Mucosa of rectum (tissue), 2 donors: ENCODE results near the gene BRSK1.
A peak's percentile ranks its signal among the peaks of the same experiment; 100 is the strongest.

ENCODE experiments used
- H3K27ac ChIP-seq, 2 donors: one replicate each; pipeline ENCODE4 v1.7.0; 2013; ENCODE audit warnings: inconsistent platforms in 2 of 2, low read depth in 2 of 2, low read length in 2 of 2
- H3K27me3 ChIP-seq, 2 donors: one replicate each; pipeline ENCODE4 v1.7.0; 2013; ENCODE audit warnings: low read length in 2 of 2; ENCODE audit not compliant: control insufficient read depth in 2 of 2, insufficient read depth in 2 of 2
- H3K36me3 ChIP-seq, 2 donors: one replicate each; pipeline ENCODE4 v1.7.0; 2013; ENCODE audit warnings: low read length in 2 of 2; ENCODE audit not compliant: control insufficient read depth in 2 of 2, insufficient read depth in 2 of 2
- H3K4me1 ChIP-seq, 2 donors: one replicate each; pipeline ENCODE4 v1.7.0; 2013; ENCODE audit warnings: low read length in 2 of 2, mild to moderate bottlenecking in 1 of 2; ENCODE audit not compliant: control insufficient read depth in 2 of 2, insufficient read depth in 2 of 2
- H3K4me3 ChIP-seq, 2 donors: one replicate each; pipeline ENCODE4 v1.7.0; 2013; ENCODE audit warnings: low read length in 2 of 2
- H3K9ac ChIP-seq, 2 donors: one replicate each; pipeline ENCODE4 v1.7.0; 2013; ENCODE audit warnings: low read length in 2 of 2, low read depth in 1 of 2, mild to moderate bottlenecking in 1 of 2
- H3K9me3 ChIP-seq, 2 donors: one replicate each; pipeline ENCODE4 v1.7.0; 2013; ENCODE audit warnings: low read length in 2 of 2; ENCODE audit not compliant: control insufficient read depth in 2 of 2
- donor health status: healthy.
- donor health status: Normal muscosa, but diverticular disease.

The BRSK1 gene

GRCh38 chr19:55253842-55254624 is 29.8 kb upstream of the BRSK1 start:
- Histone ChIP-seq H3K4me1 (peaks cover 51 to 57% of the 10 kb centered on the region in 2 donors), H3K36me3 (no peaks in the 10 kb centered on the region), H3K9ac (peak overlapping the region; percentile 52 to 75), H3K9me3 (no peaks in the 10 kb centered on the region), H3K27me3 (no peaks in the 10 kb centered on the region), H3K27ac (peak overlapping the region; percentile 59 to 87), H3K4me3 (peak overlapping the region; percentile 38 to 84)

- peaks cover 52 to 60% of the 10 kb centered on the region in 2 donors for H3K4me1 ChIP-seq
Measured at GRCh38 chr19:55254625-55254977, 29.2 kb upstream of the BRSK1 start.

GRCh38 chr19:55255618-55256423 is 28.0 kb upstream of the BRSK1 start:
- peak overlapping the region; percentile 1 to 87 for H3K27ac ChIP-seq

More at GRCh38 chr19:55254625-55254977, 29.2 kb upstream of the BRSK1 start:
- Histone ChIP-seq H3K9me3 (no peaks in the 10 kb centered on the region), H3K27ac (peak overlapping the region; percentile 59 to 87), H3K4me3 (peak overlapping the region; percentile 38 to 84), H3K36me3 (no peaks in the 10 kb centered on the region), H3K27me3 (no peaks in the 10 kb centered on the region), H3K9ac (peak overlapping the region; percentile 52 to 75)

GRCh38 chr19:55256562-55257460 is 27.0 kb upstream of the BRSK1 start:
- Histone ChIP-seq H3K9ac (peak overlapping the region; percentile 76 to 96), H3K27me3 (no peaks in the 10 kb centered on the region), H3K4me1 (peaks cover 35 to 46% of the 10 kb centered on the region in 2 donors), H3K9me3 (no peaks in the 10 kb centered on the region), H3K4me3 (peak overlapping the region; percentile 84 to 93), H3K36me3 (no peaks in the 10 kb centered on the region), H3K27ac (peak overlapping the region in 1 of 2 donors; percentile 96)

More at GRCh38 chr19:55255618-55256423, 28.0 kb upstream of the BRSK1 start:
- Histone ChIP-seq H3K27me3 (no peaks in the 10 kb centered on the region), H3K36me3 (no peaks in the 10 kb centered on the region), H3K9me3 (no peaks in the 10 kb centered on the region), H3K4me1 (peaks cover 44 to 55% of the 10 kb centered on the region in 2 donors), H3K9ac (peak overlapping the region in 1 of 2 donors; percentile 60), H3K4me3 (peak overlapping the region; percentile 49 to 84)

- H3K9me3 ChIP-seq = no peaks in the 10 kb centered on the region
- H3K4me1 ChIP-seq = peaks cover 33 to 42% of the 10 kb centered on the region in 2 donors
- peaks cover 0 to 4% of the 10 kb centered on the region in 2 donors for H3K36me3 ChIP-seq
- no peaks in the 10 kb centered on the region for H3K27me3 ChIP-seq
- H3K27ac ChIP-seq = peak overlapping the region; percentile 40 to 96
- peak overlapping the region; percentile 76 to 96 for H3K9ac ChIP-seq
- H3K4me3 ChIP-seq = peak overlapping the region; percentile 84 to 93
Measured at GRCh38 chr19:55257461-55258420, 26.1 kb upstream of the BRSK1 start.

GRCh38 chr19:55258476-55258827 is 25.3 kb upstream of the BRSK1 start:
- Histone ChIP-seq H3K27me3 (no peaks in the 10 kb centered on the region), H3K36me3 (peaks cover 0 to 4% of the 10 kb centered on the region in 2 donors), H3K27ac (peak overlapping the region; percentile 93 to 96), H3K4me1 (peaks cover 33 to 36% of the 10 kb centered on the region in 2 donors), H3K4me3 (peak overlapping the region; percentile 84 to 93), H3K9me3 (no peaks in the 10 kb centered on the region), H3K9ac (peak overlapping the region; percentile 86 to 96)

- H3K4me1 ChIP-seq = peaks cover 33 to 36% of the 10 kb centered on the region in 2 donors
- no peaks in the 10 kb centered on the region for H3K9me3 ChIP-seq
Measured at GRCh38 chr19:55258828-55259539, 24.8 kb upstream of the BRSK1 start, which contains the start of gene PPP6R1. Gene PPP6R1 (minus strand): TSS chr19:55259017. CDS start chr19:55247103, 11,914 bp downstream.

GRCh38 chr19:55259540-55260210 is 24.1 kb upstream of the BRSK1 start:
- H3K4me3 ChIP-seq = peak overlapping the region; percentile 84 to 93
- peaks cover 0 to 4% of the 10 kb centered on the region in 2 donors for H3K36me3 ChIP-seq
- H3K9ac ChIP-seq = peak overlapping the region; percentile 88 to 97
- no peaks in the 10 kb centered on the region for H3K27me3 ChIP-seq
- H3K27ac ChIP-seq = peak overlapping the region; percentile 93 to 96
- no peaks in the 10 kb centered on the region for H3K9me3 ChIP-seq
- peaks cover 31 to 33% of the 10 kb centered on the region in 2 donors for H3K4me1 ChIP-seq

More at GRCh38 chr19:55258828-55259539, 24.8 kb upstream of the BRSK1 start, which contains the start of gene PPP6R1:
- Histone ChIP-seq H3K9ac (peak within 1 kb of the TSS; percentile 96 to 97), H3K36me3 (peaks cover 0 to 4% of the 10 kb centered on the region in 2 donors), H3K4me3 (peak within 1 kb of the TSS; percentile 84 to 93), H3K27ac (peak within 1 kb of the TSS; percentile 93 to 96), H3K27me3 (no peaks in the 10 kb centered on the region)
